K562 (cell line): ENCODE data around the gene CDK5R1. TPM values are rescaled to one million over a fixed set of nuclear protein-coding genes. Genes with fewer than 3 reads are reported as not detected.

Experiments
- CEBPG ChIP-seq, 3 experiments: fragments of 200-800 bp in 1 of 3; sonication (Bioruptor generic) in 1 of 3; sonication (generic) in 1 of 3; formaldehyde crosslinking in 1 of 3; IDR thresholded peaks in 2 of 3; conservative IDR thresholded peaks in 1 of 3; 2 replicates each; pipeline versions ENCODE4 v1.6.1 to v1.8.0; 2016 to 2022; ENCODE audit warnings: missing compliant biosample characterization in 2 of 3, missing genetic modification characterization in 2 of 3, mild to moderate bottlenecking in 1 of 3, missing genetic modification reagents in 1 of 3
- CXXC5 ChIP-seq: fragments of 250-450 bp; sonication (Bioruptor Pico); IDR thresholded peaks from 2 replicates; pipeline ENCODE4 v1.8.0; 2022; ENCODE audit warnings: inconsistent platforms, mild to moderate bottlenecking, moderate library complexity
- FOXK1 ChIP-seq: sonication (generic); formaldehyde crosslinking; IDR thresholded peaks from 2 replicates; pipeline ENCODE4 v1.8.0; 2022; ENCODE audit warnings: missing genetic modification reagents, mild to moderate bottlenecking, borderline replicate concordance
- KAT7 ChIP-seq: sonication (generic); formaldehyde crosslinking; IDR thresholded peaks from 2 replicates; pipeline ENCODE4 v1.8.0; 2022; ENCODE audit warnings: missing genetic modification reagents, mild to moderate bottlenecking, borderline replicate concordance
- KDM1A ChIP-seq, 2 experiments: fragments of 450-650 bp; IDR thresholded peaks; 2 replicates each; pipeline ENCODE4 v1.6.1; 2016; ENCODE audit warnings: mild to moderate bottlenecking in 2 of 2
- NONO ChIP-seq, 2 experiments: fragments of 200-400 bp in 1 of 2; fragments of 450-650 bp in 1 of 2; formaldehyde crosslinking in 1 of 2; IDR thresholded peaks; 2 replicates each; pipeline ENCODE4 v1.6.1; 2017; ENCODE audit warnings: low read depth in 2 of 2, mild to moderate bottlenecking in 2 of 2, moderate library complexity in 2 of 2, low read length in 1 of 2
- POLR3G ChIP-seq: IDR thresholded peaks from 2 replicates; pipeline ENCODE4 v1.6.1; 2011; ENCODE audit not compliant: insufficient read length, insufficient replicate concordance; ENCODE audit errors: extremely low read depth
- SRSF7 ChIP-seq: fragments of 200-400 bp; formaldehyde crosslinking; optimal IDR thresholded peaks from 2 replicates; pipeline ENCODE3; 2017; ENCODE audit warnings: mild to moderate bottlenecking, low read depth, low read length
- TAF1 ChIP-seq: IDR thresholded peaks from 2 replicates; pipeline ENCODE4 v1.6.1; 2011; ENCODE audit warnings: mild to moderate bottlenecking, low read length, moderate library complexity; ENCODE audit not compliant: insufficient read depth, control insufficient read depth, severe bottlenecking; ENCODE audit errors: extremely low read depth
- ZNF518B ChIP-seq: fragments of 250-450 bp; sonication (Bioruptor Pico); IDR thresholded peaks from 2 replicates; pipeline ENCODE4 v1.5.0; 2021; ENCODE audit warnings: mild to moderate bottlenecking, moderate library complexity
- polyA plus RNA-seq, 8 experiments: library from polyadenylated mRNA; depleted of rRNA in 4 of 8; stranded (reverse) in 5 of 8; unstranded in 3 of 8; fragments of >200 nt; fragmentation: Nextera tagmentation in 2 of 8; fragmentation: Illumina TruSeq in 1 of 8; extraction: Ambion mirVana in 2 of 8; extraction: Trizol in 1 of 8; gene quantifications; 2 replicates each; pipeline versions ENCODE4 v1.2.1 to v1.2.3, GENCODE V29; 2011 to 2014; ENCODE audit warnings: inconsistent platforms in 1 of 8, missing spikeins in 1 of 8
- total RNA-seq, 7 experiments: library from RNA; depleted of rRNA in 6 of 7; stranded (reverse); fragments of >200 nt in 6 of 7; fragmentation: Illumina TruSeq in 2 of 7; extraction: Trizol in 2 of 7; gene quantifications; 2 replicates each; pipeline versions ENCODE4 v1.2.1 to v1.2.3, GENCODE V29; 2011 to 2021; ENCODE audit warnings: low replicate concordance in 1 of 7
- TF ChIP-seq, protein P1 (sequence below): fragments of 200-600 bp; sonication (generic); IDR thresholded peaks from one replicate; pipeline ENCODE4 v1.6.1; 2012; ENCODE audit warnings: mild to moderate bottlenecking, low read depth, low read length, inconsistent platforms

The CDK5R1 gene
- total and polyA plus RNA-seq, 9 of the 15 experiments (the other 6 are each of a cell fraction or from before 2014, with no cell fraction given): 0.10 to 4.8 (median 2.3) TPM

DNA sequence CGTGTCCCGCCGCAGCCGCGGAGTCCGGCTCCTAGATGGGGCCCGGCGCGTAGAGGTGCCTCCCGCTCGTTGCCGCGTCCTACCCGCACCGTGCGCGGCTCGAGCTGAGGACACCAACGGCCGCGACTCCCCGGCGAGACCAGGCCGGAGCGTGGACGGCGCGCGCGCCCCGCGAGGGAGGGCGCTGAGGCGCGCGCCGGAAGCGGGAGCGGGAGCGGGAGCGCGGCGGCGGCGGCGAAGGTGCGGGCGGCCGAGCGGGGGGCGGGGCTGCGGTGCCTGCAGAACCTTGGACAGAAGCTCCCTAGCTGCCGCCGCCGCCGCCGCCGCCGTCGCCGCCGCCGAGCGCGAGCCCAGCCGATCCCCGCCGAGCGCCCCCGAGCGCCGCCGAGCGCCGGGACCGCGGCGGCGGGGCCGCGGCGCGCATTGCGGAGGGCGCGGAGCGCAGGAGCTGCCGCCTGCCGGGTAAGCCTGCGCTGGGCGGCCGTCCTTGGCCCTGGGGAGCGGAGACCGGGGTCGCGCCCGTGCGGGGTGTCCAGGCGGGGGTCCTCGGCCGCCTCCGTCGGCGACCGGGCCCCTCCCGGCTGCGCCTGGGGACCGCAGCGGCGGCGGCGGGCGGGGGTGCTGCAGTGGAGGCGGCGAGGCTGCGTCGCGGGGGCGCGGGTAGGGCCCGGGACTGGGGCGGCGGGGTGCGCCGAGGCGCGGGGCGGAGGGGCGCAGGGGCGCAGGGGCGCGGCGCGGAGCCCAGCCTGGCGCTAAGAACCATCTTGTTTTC lies at the start of gene CDK5R1 (continued):
- TF ChIP-seq ZNF518B (no peak), FOXK1 (CRISPR knock-in tag) (no peak), NONO (IDR thresholded peaks at IDR 0.05; ENCODE audit: low read depth in 2 of 2, low read length in 1 of 2) (peak in 1 of 2 experiments; percentile 84; a peak in 1 of 4 replicates), CXXC5 (CRISPR knock-in tag) (peak; percentile 80), KAT7 (CRISPR knock-in tag) (no peak), SRSF7 (no peak), POLR3G (no peak), KDM1A (IDR thresholded peaks at IDR 0.05) (no peak), TAF1 (peak; percentile 21), CEBPG (CRISPR knock-in tag; IDR thresholded peaks at IDR 0.05) (no peak), CEBPG (tag; conservative IDR thresholded peaks at IDR 0.05 in 1 of 2, IDR thresholded peaks at IDR 0.05 in 1 of 2) (no peak)
- TF ChIP-seq, protein P1, sequence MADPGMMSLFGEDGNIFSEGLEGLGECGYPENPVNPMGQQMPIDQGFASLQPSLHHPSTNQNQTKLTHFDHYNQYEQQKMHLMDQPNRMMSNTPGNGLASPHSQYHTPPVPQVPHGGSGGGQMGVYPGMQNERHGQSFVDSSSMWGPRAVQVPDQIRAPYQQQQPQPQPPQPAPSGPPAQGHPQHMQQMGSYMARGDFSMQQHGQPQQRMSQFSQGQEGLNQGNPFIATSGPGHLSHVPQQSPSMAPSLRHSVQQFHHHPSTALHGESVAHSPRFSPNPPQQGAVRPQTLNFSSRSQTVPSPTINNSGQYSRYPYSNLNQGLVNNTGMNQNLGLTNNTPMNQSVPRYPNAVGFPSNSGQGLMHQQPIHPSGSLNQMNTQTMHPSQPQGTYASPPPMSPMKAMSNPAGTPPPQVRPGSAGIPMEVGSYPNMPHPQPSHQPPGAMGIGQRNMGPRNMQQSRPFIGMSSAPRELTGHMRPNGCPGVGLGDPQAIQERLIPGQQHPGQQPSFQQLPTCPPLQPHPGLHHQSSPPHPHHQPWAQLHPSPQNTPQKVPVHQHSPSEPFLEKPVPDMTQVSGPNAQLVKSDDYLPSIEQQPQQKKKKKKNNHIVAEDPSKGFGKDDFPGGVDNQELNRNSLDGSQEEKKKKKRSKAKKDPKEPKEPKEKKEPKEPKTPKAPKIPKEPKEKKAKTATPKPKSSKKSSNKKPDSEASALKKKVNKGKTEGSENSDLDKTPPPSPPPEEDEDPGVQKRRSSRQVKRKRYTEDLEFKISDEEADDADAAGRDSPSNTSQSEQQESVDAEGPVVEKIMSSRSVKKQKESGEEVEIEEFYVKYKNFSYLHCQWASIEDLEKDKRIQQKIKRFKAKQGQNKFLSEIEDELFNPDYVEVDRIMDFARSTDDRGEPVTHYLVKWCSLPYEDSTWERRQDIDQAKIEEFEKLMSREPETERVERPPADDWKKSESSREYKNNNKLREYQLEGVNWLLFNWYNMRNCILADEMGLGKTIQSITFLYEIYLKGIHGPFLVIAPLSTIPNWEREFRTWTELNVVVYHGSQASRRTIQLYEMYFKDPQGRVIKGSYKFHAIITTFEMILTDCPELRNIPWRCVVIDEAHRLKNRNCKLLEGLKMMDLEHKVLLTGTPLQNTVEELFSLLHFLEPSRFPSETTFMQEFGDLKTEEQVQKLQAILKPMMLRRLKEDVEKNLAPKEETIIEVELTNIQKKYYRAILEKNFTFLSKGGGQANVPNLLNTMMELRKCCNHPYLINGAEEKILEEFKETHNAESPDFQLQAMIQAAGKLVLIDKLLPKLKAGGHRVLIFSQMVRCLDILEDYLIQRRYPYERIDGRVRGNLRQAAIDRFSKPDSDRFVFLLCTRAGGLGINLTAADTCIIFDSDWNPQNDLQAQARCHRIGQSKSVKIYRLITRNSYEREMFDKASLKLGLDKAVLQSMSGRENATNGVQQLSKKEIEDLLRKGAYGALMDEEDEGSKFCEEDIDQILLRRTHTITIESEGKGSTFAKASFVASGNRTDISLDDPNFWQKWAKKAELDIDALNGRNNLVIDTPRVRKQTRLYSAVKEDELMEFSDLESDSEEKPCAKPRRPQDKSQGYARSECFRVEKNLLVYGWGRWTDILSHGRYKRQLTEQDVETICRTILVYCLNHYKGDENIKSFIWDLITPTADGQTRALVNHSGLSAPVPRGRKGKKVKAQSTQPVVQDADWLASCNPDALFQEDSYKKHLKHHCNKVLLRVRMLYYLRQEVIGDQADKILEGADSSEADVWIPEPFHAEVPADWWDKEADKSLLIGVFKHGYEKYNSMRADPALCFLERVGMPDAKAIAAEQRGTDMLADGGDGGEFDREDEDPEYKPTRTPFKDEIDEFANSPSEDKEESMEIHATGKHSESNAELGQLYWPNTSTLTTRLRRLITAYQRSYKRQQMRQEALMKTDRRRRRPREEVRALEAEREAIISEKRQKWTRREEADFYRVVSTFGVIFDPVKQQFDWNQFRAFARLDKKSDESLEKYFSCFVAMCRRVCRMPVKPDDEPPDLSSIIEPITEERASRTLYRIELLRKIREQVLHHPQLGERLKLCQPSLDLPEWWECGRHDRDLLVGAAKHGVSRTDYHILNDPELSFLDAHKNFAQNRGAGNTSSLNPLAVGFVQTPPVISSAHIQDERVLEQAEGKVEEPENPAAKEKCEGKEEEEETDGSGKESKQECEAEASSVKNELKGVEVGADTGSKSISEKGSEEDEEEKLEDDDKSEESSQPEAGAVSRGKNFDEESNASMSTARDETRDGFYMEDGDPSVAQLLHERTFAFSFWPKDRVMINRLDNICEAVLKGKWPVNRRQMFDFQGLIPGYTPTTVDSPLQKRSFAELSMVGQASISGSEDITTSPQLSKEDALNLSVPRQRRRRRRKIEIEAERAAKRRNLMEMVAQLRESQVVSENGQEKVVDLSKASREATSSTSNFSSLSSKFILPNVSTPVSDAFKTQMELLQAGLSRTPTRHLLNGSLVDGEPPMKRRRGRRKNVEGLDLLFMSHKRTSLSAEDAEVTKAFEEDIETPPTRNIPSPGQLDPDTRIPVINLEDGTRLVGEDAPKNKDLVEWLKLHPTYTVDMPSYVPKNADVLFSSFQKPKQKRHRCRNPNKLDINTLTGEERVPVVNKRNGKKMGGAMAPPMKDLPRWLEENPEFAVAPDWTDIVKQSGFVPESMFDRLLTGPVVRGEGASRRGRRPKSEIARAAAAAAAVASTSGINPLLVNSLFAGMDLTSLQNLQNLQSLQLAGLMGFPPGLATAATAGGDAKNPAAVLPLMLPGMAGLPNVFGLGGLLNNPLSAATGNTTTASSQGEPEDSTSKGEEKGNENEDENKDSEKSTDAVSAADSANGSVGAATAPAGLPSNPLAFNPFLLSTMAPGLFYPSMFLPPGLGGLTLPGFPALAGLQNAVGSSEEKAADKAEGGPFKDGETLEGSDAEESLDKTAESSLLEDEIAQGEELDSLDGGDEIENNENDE: no peak
